ENCODE results near the gene NPBWR2. TPM values are rescaled to one million over a fixed set of nuclear protein-coding genes. Genes with fewer than 3 reads are reported as not detected.

The NPBWR2 gene
- polyA plus RNA-seq, 4 donors: not detected

- DNase-seq (ENCODE audit: low read depth in 4 of 4, low spot score in 3 of 4): no peak
These were observed 1.4 kb downstream of the NPBWR2 start for GRCh38 chr20:64105846-64106434.

GRCh38 chr20:64104667-64105451 lies 2.5 kb downstream of the NPBWR2 start:
- no peak for DNase-seq (ENCODE audit: low read depth in 4 of 4, low spot score in 3 of 4)

DNA sequence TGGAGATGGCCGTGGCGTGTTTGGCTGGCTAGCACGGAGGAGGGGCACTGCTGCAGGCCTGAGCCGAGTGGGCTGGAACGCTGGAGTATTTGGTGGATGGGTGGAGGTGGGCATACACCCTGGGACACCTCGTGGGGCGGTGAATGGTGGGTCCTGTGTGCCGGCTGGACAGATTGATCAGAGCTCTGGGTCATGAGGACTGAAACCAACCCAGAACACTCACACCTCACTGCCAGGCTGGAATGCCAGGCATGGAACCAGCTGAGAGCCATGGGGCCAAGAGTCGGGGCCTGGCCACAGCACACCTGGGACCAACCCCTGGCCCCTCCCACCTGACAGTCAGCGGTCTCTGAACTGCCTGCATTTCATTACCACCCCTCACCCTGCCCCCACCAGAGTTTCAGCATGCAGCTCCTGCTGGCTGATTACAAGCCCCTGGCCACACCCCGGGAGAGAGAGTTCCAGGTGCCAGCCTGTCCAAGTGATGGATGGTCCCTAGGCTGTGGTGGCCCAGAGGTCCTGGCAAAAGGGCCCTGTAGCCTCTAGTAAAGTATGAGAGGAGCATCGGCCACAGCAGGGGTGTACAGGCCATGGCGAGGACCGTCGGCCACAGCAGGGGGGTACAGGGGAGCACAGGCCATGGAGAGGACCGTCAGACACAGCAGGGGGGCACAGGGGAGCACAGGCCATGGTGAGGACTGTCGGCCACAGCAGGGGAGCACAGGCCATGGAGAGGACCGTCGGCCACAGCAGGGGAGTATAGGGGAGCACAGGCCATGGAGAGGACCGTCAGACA lies 3.3 kb downstream of the NPBWR2 start:
- no peak for DNase-seq (ENCODE audit: low read depth in 4 of 4, low spot score in 3 of 4)

GRCh38 chr20:64102647-64103354 lies 4.6 kb downstream of the NPBWR2 start:
- no peak for DNase-seq (ENCODE audit: low read depth in 4 of 4, low spot score in 3 of 4)

- no peak for DNase-seq (ENCODE audit: low read depth in 4 of 4, low spot score in 3 of 4)
These were observed 5.4 kb downstream of the NPBWR2 start for GRCh38 chr20:64101731-64102621.

DNA sequence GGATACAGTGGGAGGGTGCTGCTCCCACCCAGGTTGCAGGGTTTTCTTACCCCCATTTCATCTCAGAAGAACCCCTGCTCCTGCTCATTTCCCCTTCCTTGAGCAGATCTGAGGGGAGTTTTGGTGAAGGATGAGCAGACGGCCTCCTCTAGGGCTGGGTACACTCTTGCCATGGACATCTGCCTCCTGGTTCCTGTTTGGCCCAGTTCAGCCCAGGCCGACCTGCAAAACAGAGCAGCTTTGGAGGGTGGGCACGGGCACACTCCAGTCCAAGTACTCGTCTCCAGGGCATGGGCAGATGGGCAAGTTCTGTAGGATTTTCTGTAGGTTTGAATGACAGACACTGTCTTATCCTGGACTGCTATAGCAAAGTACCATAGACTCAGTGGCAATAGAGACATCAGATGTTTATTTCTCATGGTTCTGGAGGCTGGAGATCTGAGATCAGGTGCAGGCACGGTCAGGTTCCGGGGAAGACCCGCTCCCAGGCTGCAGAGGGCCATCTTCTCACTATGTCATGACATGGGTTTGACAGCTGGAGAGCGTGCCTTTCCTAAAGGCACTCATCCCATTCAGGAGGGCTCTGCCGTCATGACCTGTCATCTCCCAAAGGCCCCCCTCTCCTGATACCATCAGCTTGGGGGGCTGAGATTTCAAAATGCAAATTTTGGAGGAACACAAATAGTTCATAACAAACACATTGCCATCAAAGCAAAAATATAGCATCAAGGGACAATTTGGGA lies 6.2 kb downstream of the NPBWR2 start:
- no peak for DNase-seq (ENCODE audit: low read depth in 4 of 4, low spot score in 3 of 4)

DNA sequence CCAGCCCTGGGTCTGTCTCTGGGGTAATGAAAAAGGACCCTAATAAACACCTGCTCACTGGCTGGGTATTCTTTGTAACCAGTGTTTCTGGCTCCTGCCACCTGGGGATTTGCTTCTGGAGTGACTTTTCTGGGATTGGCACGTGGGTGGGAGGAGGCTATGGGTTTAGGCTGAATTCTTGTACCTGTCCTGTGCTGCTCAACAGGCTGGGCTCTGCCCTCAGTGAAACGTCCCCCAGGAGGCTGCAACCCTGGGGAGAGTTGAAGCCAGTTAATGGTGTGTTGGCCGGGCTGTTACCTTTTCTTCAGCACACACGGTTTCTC lies 6.8 kb downstream of the NPBWR2 start:
- no peak for DNase-seq (ENCODE audit: low read depth in 4 of 4, low spot score in 3 of 4)

GRCh38 chr20:64099880-64100565 lies 7.3 kb downstream of the NPBWR2 start:
- no peak for DNase-seq (ENCODE audit: low read depth in 4 of 4, low spot score in 3 of 4)

DNA sequence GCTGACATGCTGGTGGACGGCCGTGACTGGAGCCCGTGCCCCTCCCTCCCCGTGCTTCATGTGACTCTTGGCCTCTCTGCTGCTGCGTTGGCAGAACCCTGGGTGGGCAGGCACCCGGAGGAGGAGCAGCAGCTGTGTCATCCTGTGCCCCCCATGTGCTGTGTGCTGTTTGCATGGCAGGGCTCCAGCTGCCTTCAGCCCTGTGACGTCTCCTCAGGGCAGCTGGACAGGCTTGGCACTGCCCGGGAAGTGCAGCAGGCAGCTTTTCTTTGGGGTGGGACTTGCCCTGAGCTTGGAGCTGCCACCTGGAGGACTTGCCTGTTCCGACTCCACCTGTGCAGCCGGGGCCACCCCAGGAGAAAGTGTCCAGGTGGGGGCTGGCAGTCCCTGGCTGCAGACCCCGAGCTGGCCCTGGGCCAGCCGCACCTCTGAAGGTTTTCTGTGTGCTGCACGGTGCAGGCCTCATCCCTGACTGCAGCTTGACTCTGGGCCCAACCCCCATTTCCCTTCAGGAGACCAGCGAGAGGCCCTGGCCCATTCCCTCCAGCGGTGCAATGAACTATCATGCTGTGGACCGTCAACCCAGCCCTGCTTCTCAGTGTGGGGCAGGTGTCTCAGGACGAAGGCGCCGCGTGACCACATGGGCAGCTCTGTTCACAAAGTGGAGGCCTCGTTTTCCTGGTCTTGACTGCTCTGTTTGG lies 8.1 kb downstream of the NPBWR2 start:
- DNase-seq (ENCODE audit: low read depth in 4 of 4, low spot score in 3 of 4): no peak

- no peak for DNase-seq (ENCODE audit: low read depth in 4 of 4, low spot score in 3 of 4)
These were observed 8.8 kb downstream of the NPBWR2 start for GRCh38 chr20:64098471-64099013.

GRCh38 chr20:64096535-64096934 lies 10.8 kb downstream of the NPBWR2 start:
- no peak for DNase-seq (ENCODE audit: low read depth in 4 of 4, low spot score in 3 of 4)

- no peak for DNase-seq (ENCODE audit: low read depth in 4 of 4, low spot score in 3 of 4)
These were observed 11.4 kb downstream of the NPBWR2 start for GRCh38 chr20:64095927-64096326.

DNA sequence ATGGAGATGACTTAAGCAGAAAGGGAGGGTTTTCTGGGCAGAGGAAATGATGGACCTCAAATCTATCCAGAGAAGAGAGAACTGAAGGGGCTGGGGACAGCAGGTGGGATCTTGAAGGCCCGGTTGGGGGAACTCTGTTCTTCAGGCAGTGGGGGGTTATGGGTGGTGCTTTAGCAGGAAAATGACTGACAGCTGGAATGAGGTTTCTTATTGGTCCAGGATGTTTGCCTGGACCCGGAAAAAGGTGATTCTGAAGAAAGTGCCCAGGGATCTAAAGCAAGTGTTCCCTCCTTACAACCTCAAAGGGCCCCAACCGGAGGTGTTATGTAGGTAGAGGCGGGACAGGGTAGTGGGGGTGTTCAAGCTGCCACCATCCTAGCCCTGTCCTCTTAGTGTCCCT lies 11.9 kb downstream of the NPBWR2 start:
- DNase-seq (ENCODE audit: low read depth in 4 of 4, low spot score in 3 of 4): no peak

DNA sequence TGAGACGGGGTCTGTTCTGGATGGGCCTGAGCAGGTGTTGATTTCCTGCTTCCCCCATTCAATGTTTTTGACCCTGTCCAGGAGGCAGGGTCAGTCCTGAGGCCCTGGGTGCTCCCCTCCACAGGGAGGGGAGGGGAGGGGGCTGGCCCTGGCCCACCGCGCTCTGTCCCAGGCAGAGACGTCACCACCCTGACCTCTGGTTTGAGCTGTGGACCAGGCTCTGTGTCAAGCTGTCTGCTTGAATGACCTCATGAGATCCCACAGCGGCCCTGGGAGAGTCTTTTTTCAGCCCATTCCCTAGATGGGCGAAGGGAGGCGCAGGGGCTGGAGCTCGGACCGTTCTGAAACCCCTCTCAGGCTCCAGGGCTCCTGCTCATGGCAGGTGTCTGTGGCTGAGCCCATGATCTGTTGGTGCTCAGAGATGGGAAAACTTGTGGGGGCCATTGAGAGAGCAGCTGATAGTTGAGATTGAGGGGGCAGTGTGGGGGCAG lies 14.3 kb downstream of the NPBWR2 start:
- no peak for DNase-seq (ENCODE audit: low read depth in 4 of 4, low spot score in 3 of 4)

DNA sequence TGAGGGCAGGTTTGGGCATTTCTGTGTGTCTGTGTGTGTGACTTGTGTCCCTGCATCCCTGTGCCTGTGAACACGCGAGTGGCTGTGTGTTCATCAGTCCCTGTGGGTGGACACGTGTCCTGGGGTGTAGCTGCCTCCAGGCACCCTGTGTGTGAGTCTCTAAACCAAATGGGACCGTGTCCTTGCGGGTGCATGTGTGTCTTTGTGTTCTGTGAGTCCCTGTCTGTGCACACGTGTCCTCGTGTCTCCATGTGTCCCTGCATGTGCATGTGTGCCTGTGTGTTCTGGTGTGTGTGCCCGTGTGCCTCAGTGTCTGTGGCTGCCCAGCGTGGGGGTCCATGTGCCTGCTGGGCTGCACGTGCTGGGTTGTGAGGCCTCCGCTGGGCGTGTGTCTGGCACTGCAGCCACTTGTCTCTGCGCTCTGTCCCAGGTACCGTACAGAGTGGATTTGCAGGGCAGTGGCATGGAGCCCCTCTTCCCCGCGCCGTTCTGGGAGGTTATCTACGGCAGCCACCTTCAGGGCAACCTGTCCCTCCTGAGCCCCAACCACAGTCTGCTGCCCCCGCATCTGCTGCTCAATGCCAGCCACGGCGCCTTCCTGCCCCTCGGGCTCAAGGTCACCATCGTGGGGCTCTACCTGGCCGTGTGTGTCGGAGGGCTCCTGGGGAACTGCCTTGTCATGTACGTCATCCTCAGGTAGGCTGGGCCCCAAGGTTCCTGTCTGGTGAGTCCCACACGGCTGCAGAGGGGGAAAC lies 14.9 kb downstream of the NPBWR2 start:
- no peak for DNase-seq (ENCODE audit: low read depth in 4 of 4, low spot score in 3 of 4)

DNA sequence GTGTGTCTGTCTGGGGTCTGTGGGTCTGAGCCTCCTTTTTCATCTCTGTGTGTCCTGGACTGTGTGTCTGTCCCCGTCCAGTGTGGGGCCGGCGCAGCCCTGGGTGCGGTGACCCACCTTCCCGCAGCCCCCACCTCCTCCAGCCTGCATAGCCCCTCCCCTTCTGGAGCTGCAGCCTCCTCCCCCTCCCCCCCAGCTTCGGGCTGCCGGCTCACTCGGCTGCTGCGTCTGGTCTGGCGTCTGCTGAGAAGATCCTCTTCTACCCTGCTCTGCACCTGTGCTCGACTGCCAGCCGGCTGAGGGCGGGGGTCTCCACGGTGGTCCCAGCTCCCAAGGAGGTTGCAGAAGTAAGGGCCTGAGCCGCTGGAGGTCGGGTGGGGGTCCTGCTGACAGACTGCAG lies 15.6 kb downstream of the NPBWR2 start:
- no peak for DNase-seq (ENCODE audit: low read depth in 4 of 4, low spot score in 3 of 4)

DNA sequence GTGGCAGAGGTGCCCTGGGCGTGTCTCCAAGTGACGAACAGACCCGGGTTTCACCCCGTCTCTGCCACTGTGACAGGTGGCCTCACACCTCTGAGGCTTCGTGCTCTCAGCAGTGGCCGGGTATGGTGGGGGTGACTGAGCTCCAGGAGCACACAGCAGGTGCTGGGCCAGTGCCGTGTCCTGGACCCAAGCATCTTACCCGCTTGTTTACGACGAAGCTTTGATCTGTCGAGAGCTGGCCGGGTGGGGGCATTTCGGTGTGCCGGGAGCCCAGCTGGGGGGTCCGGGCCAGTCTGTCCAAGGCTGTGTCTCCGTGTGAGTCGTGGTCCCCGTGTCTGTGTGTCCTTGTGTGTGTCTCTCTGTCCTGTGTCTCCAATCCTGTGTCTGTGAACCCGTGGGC lies 16.0 kb downstream of the NPBWR2 start:
- DNase-seq (ENCODE audit: low read depth in 4 of 4, low spot score in 3 of 4): no peak

All from right renal pelvis (tissue), 4 donors.